Activated T-helper 2 cell treated with anti-CD3 and anti-CD28 coated beads, Interferon-gamma antibody, Interleukin-2, Interleukin-4, amounts not matched to agents 10 μg/mL and 5 μg/mL and 100 μg/mL, durations not matched to agents 14 hours and 24 hours and 36 hours (primary cell): Measurements from ENCODE around the gene MYRIP. TPM values are rescaled to one million over a fixed set of nuclear protein-coding genes. Genes with fewer than 3 reads are reported as not detected.

ENCODE experiments used
- DNase-seq: peaks from one replicate; pipeline ENCODE4 v3.0.0; 2021; ENCODE audit warnings: low spot score
- H3K27ac Mint-ChIP-seq: one replicate; pipeline ENCODE4 v1.8.0; 2021; ENCODE audit warnings: mixed read lengths
- H3K27me3 Mint-ChIP-seq: one replicate; pipeline ENCODE4 v1.8.0; 2021; ENCODE audit warnings: low read depth, mixed read lengths
- H3K36me3 Mint-ChIP-seq: one replicate; pipeline ENCODE4 v1.8.0; 2021; ENCODE audit warnings: low read depth, mixed read lengths
- H3K4me1 Mint-ChIP-seq: one replicate; pipeline ENCODE4 v1.8.0; 2021; ENCODE audit warnings: low read depth, mixed read lengths
- H3K4me3 Mint-ChIP-seq: one replicate; pipeline ENCODE4 v1.8.0; 2021; ENCODE audit warnings: low read depth, mild to moderate bottlenecking, moderate library complexity, mixed read lengths
- H3K9me3 Mint-ChIP-seq: one replicate; pipeline ENCODE4 v1.8.0; 2021; ENCODE audit warnings: mixed read lengths
- intact Hi-C: fragments of 100-400 bp; cut with micrococcal nuclease; formaldehyde crosslinking; loops from one replicate; pipeline ENCODE4 v1.15.1; 2023
- total RNA-seq: library from RNA; stranded (reverse); gene quantifications from 2 replicates; pipeline ENCODE4 v1.2.3, GENCODE V29; 2022

The MYRIP gene
- total RNA-seq, 1 donor from 2014 or later, result not detected

GRCh38 chr3:40097131-40098117 lies 288.0 kb downstream of the MYRIP start:
- no peaks in the 10 kb centered on the region for H3K9me3 Mint-ChIP-seq
- no peak overlapping the region for H3K27ac Mint-ChIP-seq
- H3K27me3 Mint-ChIP-seq, result no peaks in the 10 kb centered on the region
- intact Hi-C loops, result no loop called here
- no peak overlapping the region for H3K4me3 Mint-ChIP-seq
- H3K4me1 Mint-ChIP-seq, result no peaks in the 10 kb centered on the region
- DNase-seq, result no peak
- no peaks in the 10 kb centered on the region for H3K36me3 Mint-ChIP-seq

- H3K4me3 Mint-ChIP-seq, result no peak overlapping the region
- H3K9me3 Mint-ChIP-seq, result no peaks in the 10 kb centered on the region
- intact Hi-C loops, result no loop called here
- H3K4me1 Mint-ChIP-seq, result no peaks in the 10 kb centered on the region
- no peaks in the 10 kb centered on the region for H3K36me3 Mint-ChIP-seq
- no peak overlapping the region for H3K27ac Mint-ChIP-seq
- DNase-seq, result no peak
- H3K27me3 Mint-ChIP-seq, result peaks cover 2% of the 10 kb centered on the region
These were observed 288.9 kb downstream of the MYRIP start for GRCh38 chr3:40098261-40098759.

- Mint-ChIP-seq H3K27ac (no peak overlapping the region), H3K36me3 (no peaks in the 10 kb centered on the region), H3K27me3 (peaks cover 2% of the 10 kb centered on the region), H3K4me3 (no peak overlapping the region), H3K4me1 (no peaks in the 10 kb centered on the region), H3K9me3 (no peaks in the 10 kb centered on the region)
- intact Hi-C loops, result no loop called here
- no peak for DNase-seq
These were observed 290.5 kb downstream of the MYRIP start for GRCh38 chr3:40099871-40100270.

GRCh38 chr3:40102182-40102581 lies 292.8 kb downstream of the MYRIP start:
- Mint-ChIP-seq H3K4me3 (no peak overlapping the region), H3K4me1 (no peaks in the 10 kb centered on the region), H3K27me3 (peaks cover 2% of the 10 kb centered on the region), H3K27ac (no peak overlapping the region), H3K9me3 (no peaks in the 10 kb centered on the region), H3K36me3 (no peaks in the 10 kb centered on the region)
- DNase-seq, result no peak
- intact Hi-C loops, result no loop called here

- Mint-ChIP-seq H3K4me1 (no peaks in the 10 kb centered on the region), H3K27me3 (peaks cover 2% of the 10 kb centered on the region), H3K9me3 (no peaks in the 10 kb centered on the region), H3K36me3 (no peaks in the 10 kb centered on the region), H3K27ac (no peak overlapping the region), H3K4me3 (no peak overlapping the region)
- intact Hi-C loops, result no loop called here
- DNase-seq, result no peak
These were observed 294.4 kb downstream of the MYRIP start for GRCh38 chr3:40103829-40104228.

- Mint-ChIP-seq H3K27ac (no peak overlapping the region), H3K4me3 (no peak overlapping the region), H3K27me3 (peaks cover 2% of the 10 kb centered on the region), H3K36me3 (no peaks in the 10 kb centered on the region), H3K4me1 (no peaks in the 10 kb centered on the region), H3K9me3 (no peaks in the 10 kb centered on the region)
- no peak for DNase-seq
- intact Hi-C loops, result no loop called here
These were observed 295.0 kb downstream of the MYRIP start for GRCh38 chr3:40104441-40104840.

- intact Hi-C loops, result no loop called here
- Mint-ChIP-seq H3K36me3 (no peaks in the 10 kb centered on the region), H3K4me3 (no peak overlapping the region), H3K4me1 (no peaks in the 10 kb centered on the region), H3K9me3 (no peaks in the 10 kb centered on the region), H3K27me3 (no peaks in the 10 kb centered on the region), H3K27ac (no peak overlapping the region)
- DNase-seq, result no peak
These were observed 299.2 kb downstream of the MYRIP start for GRCh38 chr3:40108643-40109042.

GRCh38 chr3:40109641-40110490 lies 300.5 kb downstream of the MYRIP start:
- Mint-ChIP-seq H3K9me3 (no peaks in the 10 kb centered on the region), H3K36me3 (no peaks in the 10 kb centered on the region), H3K4me3 (no peak overlapping the region), H3K27ac (no peak overlapping the region), H3K4me1 (no peaks in the 10 kb centered on the region), H3K27me3 (no peaks in the 10 kb centered on the region)
- DNase-seq, result no peak
- intact Hi-C loops, result no loop called here

- DNase-seq, result no peak
- Mint-ChIP-seq H3K4me1 (no peaks in the 10 kb centered on the region), H3K36me3 (no peaks in the 10 kb centered on the region), H3K9me3 (no peaks in the 10 kb centered on the region), H3K4me3 (no peak overlapping the region), H3K27me3 (no peaks in the 10 kb centered on the region), H3K27ac (no peak overlapping the region)
- intact Hi-C loops, result no loop called here
These were observed 307.2 kb downstream of the MYRIP start for GRCh38 chr3:40116478-40117177.

GRCh38 chr3:40118091-40118490 lies 308.7 kb downstream of the MYRIP start:
- no peaks in the 10 kb centered on the region for H3K9me3 Mint-ChIP-seq
- H3K27me3 Mint-ChIP-seq, result no peaks in the 10 kb centered on the region
- no peaks in the 10 kb centered on the region for H3K4me1 Mint-ChIP-seq
- intact Hi-C loops, result no loop called here
- no peaks in the 10 kb centered on the region for H3K36me3 Mint-ChIP-seq
- no peak overlapping the region for H3K27ac Mint-ChIP-seq
- no peak overlapping the region for H3K4me3 Mint-ChIP-seq
- no peak for DNase-seq

GRCh38 chr3:40120067-40120692 lies 310.8 kb downstream of the MYRIP start:
- Mint-ChIP-seq H3K27me3 (no peaks in the 10 kb centered on the region), H3K4me1 (no peaks in the 10 kb centered on the region), H3K36me3 (no peaks in the 10 kb centered on the region), H3K9me3 (no peaks in the 10 kb centered on the region), H3K27ac (no peak overlapping the region), H3K4me3 (no peak overlapping the region)
- intact Hi-C loops, result no loop called here
- no peak for DNase-seq

GRCh38 chr3:40120806-40121205 lies 311.4 kb downstream of the MYRIP start:
- Mint-ChIP-seq H3K4me3 (no peak overlapping the region), H3K36me3 (no peaks in the 10 kb centered on the region), H3K9me3 (no peaks in the 10 kb centered on the region), H3K27me3 (no peaks in the 10 kb centered on the region), H3K27ac (no peak overlapping the region), H3K4me1 (no peaks in the 10 kb centered on the region)
- intact Hi-C loops, result no loop called here
- no peak for DNase-seq
